GM19463 (cell line): ENCODE measurements around the gene FURIN.
"Not testable (repeated sequence)": the region's sequence is repeated elsewhere in the genome, so short reads cannot be mapped to it uniquely, and the experiment has no call there.

Experiments
- ATAC-seq: cut with Tn5 transposase; IDR thresholded peaks from one replicate; pipeline ENCODE4 v1.9.1; 2021; ENCODE audit warnings: mild to moderate bottlenecking, moderate library complexity; ENCODE audit not compliant: unreplicated experiment

Gene FURIN

DNA sequence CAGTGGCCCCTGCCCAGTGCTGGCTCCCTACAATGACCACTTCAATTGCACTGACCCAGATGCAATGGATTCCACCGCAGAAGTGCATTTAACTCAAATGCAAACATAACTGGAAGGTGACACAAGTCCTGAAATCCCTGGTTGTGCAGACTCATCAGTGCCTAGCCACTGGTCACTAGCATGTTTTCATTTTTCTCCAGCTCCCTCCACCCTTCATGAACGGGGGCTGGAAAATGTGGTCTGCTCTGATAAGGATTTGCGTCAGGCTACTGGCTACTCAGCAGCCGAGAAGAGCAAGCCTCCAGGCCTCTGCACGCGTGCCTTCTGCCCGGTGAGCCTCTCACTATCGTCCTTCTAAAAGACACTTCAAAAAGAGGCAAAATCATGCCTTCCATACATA, 27.4 kb upstream of the FURIN start:
- ATAC-seq = no peak

DNA sequence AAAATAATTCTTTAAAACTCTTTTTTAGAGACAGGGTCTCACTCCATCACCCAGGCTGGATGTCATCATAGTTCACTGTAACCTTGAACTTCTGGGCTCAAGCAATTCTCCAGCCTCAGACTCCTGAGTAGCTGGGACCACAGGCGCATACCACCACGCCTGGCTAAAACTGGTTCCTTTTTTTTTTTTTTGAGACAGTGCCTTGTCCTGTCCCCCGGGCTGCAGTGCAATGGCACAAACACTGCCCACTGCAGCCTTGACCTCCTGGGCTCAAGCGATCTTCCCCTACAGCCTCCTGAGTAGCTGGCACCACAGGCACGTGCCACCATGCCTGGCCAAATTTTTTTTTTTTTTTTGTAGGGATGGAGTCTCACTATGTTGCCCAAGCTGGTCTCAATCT, 23.7 kb upstream of the FURIN start:
- no peak for ATAC-seq

GRCh38 chr15:90845201-90845949, 23.0 kb upstream of the FURIN start:
- ATAC-seq = peak; percentile 96

DNA sequence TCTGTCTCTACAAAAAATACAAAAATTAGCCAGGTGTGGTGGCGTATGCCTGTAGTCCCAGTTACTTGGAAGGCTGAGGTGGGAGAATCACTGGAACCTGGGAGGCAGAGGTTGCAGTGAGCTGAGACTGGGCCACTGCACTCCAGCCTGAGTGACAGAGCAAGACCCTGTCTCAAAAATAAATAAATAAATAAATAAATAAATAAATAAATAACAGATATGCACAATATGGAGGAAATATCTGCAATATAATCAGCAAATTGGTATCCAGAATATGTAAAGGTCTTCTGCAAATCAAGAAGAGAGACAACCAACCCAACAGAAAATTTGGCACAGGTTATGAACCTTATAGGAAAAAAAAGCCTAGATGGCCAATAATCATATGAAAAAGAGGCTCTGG, 19.0 kb upstream of the FURIN start:
- not testable (repeated sequence) for ATAC-seq

- ATAC-seq = no peak
Measured at GRCh38 chr15:90851114-90851513, 17.3 kb upstream of the FURIN start.

- ATAC-seq = no peak
Measured at GRCh38 chr15:90851940-90852339, 16.4 kb upstream of the FURIN start.

GRCh38 chr15:90855139-90855538, 13.2 kb upstream of the FURIN start:
- no peak for ATAC-seq

GRCh38 chr15:90857337-90857736, 11.1 kb upstream of the FURIN start:
- no peak for ATAC-seq

GRCh38 chr15:90857883-90858443, 10.4 kb upstream of the FURIN start:
- ATAC-seq = no peak

GRCh38 chr15:90859234-90860131, 8.9 kb upstream of the FURIN start:
- ATAC-seq = no peak

- no peak for ATAC-seq
Measured at GRCh38 chr15:90860450-90860849, 7.9 kb upstream of the FURIN start.

- ATAC-seq = no peak
Measured at GRCh38 chr15:90860942-90861675, 7.3 kb upstream of the FURIN start.

DNA sequence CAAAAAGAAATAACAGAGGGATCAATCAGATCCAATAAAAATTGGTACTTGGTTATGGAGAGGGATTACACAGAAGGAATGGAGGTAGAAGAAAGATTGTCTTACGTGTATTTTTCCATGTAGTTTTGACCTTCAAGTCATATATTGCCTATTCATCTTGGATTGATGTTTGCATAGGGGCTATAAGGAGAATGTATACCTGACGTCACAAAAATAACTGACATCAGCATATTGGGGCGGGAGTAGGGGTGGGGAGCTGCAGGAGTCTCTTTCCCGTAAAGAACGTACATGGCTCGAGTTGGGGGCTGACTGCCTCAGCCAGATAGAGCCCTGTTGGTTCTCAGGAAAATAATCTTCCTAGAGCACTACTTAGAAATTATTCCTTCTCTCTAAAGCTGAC, 5.9 kb upstream of the FURIN start:
- ATAC-seq = no peak

- no peak for ATAC-seq
Measured at GRCh38 chr15:90862964-90863778, 5.2 kb upstream of the FURIN start.

- no peak for ATAC-seq
Measured at GRCh38 chr15:90863987-90864386, 4.4 kb upstream of the FURIN start.

DNA sequence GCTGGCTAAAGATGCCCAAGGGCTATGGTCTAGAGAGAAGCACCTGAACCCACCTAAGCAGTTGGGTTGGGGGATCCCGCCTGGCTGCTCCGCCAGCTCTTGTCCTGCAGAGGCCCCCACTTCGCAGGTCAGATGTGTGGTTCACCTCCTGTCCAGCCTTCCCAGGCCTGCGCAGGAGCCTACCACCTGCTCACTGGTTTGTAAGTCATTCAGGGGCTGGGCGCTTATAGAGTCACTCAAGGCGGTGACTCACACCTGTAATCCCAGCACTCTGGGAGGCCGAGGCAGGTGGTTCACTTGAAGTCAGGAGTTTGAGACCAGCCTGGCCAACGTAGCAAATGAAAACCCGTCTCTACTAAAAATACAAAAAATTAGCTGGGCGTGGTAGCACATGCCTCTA, 3.9 kb upstream of the FURIN start:
- no peak for ATAC-seq

DNA sequence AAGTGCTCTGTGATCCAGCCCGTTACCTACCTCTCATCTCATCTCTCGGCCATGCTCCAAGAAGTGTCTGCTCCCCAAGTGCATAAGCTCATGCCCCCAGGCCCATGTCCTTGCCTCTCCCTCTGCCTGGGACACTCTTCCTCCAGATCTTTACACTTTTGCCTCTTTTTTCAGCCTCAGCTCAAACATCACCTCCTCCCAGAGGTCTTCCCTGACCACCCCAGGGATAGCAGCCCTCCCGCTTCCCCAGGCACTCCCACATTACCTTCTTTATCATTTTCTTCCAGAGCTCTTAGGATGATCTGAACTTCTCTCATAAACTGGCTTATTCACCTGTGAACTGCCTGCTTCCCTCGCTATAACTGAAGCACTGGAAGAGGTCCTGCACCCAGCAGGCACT, 2.7 kb upstream of the FURIN start:
- no peak for ATAC-seq

- ATAC-seq = no peak
Measured at GRCh38 chr15:90866161-90866715, 2.1 kb upstream of the FURIN start.

GRCh38 chr15:90866800-90867199, 1.6 kb upstream of the FURIN start:
- no peak for ATAC-seq

- ATAC-seq = no peak
Measured at GRCh38 chr15:90869140-90869541, 753 bp downstream of the FURIN start.
